ENCODE data around the gene C14orf132. TPM values are rescaled to one million over a fixed set of nuclear protein-coding genes. Genes with fewer than 3 reads are reported as not detected.

Gene C14orf132
- total RNA-seq = 15.8 and 20.9 TPM in 2 replicates

GRCh38 chr14:96038920-96039632 is at the start of gene C14orf132:
Gene C14orf132 (plus strand): TSS chr14:96039362. CDS start chr14:96039501, 139 bp downstream.

Small RNAs within 50 kb of the gene (small RNA-seq; reads per million reads assigned to genes)
- gene AL137190.1 = not detected

Other genes with a start within 250 kb of the C14orf132 start
- under 0.01 TPM in 1 of 2 replicates, not detected in the other for gene TUNAR, start 162.5 kb upstream of the C14orf132 start, total RNA-seq
- gene BDKRB2, start 165.5 kb downstream of the C14orf132 start, total RNA-seq = 50.8 and 77.9 TPM in 2 replicates
- 4.8 and 6.1 TPM in 2 replicates for gene BDKRB1, start 216.8 kb downstream of the C14orf132 start, total RNA-seq

Measured in subcutaneous preadipocyte (primary cell).